Peyer's patch (tissue), 4 donors: Measurements from ENCODE around the gene DOCK2. TPM values are rescaled to one million over a fixed set of nuclear protein-coding genes. Genes with fewer than 3 reads are reported as not detected.
"Not testable (repeated sequence)": the region's sequence is repeated elsewhere in the genome, so short reads cannot be mapped to it uniquely, and the experiment has no call there.

Experiments used
- DNase-seq, 3 donors: peaks; one replicate each; pipeline ENCODE4 v3.0.0-alpha.2; 2017 to 2019
- H3K27ac ChIP-seq, 4 donors: fragments of 200-600 bp; sonication (generic); one replicate each; pipeline ENCODE4 v1.5.1; 2016 to 2019
- H3K27me3 ChIP-seq, 2 donors: fragments of 200-600 bp; sonication (generic); one replicate each; pipeline ENCODE4 v1.5.1; 2019
- H3K36me3 ChIP-seq, 3 donors: fragments of 200-600 bp; sonication (generic); one replicate each; pipeline ENCODE4 v1.5.1; 2016 to 2019
- H3K4me1 ChIP-seq, 4 donors: fragments of 200-600 bp; sonication (generic); one replicate each; pipeline ENCODE4 v1.5.1; 2016 to 2019
- H3K4me3 ChIP-seq, 4 donors: fragments of 200-600 bp; sonication (generic); 1 replicate in 3 of 4; 2 replicates in 1 of 4; pipeline ENCODE4 v1.5.1; 2016 to 2019; ENCODE audit warnings: mild to moderate bottlenecking in 1 of 4
- H3K9me3 ChIP-seq, 4 donors: fragments of 200-600 bp; sonication (generic); one replicate each; pipeline ENCODE4 v1.5.1; 2016 to 2019; ENCODE audit warnings: mild to moderate bottlenecking in 1 of 4
- POLR2A ChIP-seq, 2 donors: fragments of 450-650 bp; IDR thresholded peaks; one replicate each; pipeline ENCODE4 v1.5.1; 2017; ENCODE audit warnings: antibody characterized with exemption in 2 of 2, mild to moderate bottlenecking in 2 of 2, moderate library complexity in 2 of 2
- total RNA-seq, 4 donors: library from RNA; depleted of rRNA; stranded (reverse); fragments of >200 nt; gene quantifications; one replicate each; pipeline ENCODE4 v1.1.0, GENCODE V29; 2016
- TF ChIP-seq, protein P1 (sequence below), 6 experiments: fragments of 450-650 bp in 4 of 6; fragments of 200-600 bp in 2 of 6; sonication (generic) in 1 of 6; IDR thresholded peaks; one replicate each; pipeline ENCODE4 v1.5.1; 2017 to 2019; ENCODE audit warnings: antibody characterized with exemption in 6 of 6, mild to moderate bottlenecking in 3 of 6, moderate library complexity in 1 of 6

Gene DOCK2
- total RNA-seq, 4 donors from 2014 or later = 13.8 to 200 (median 17.8) TPM

DNA sequence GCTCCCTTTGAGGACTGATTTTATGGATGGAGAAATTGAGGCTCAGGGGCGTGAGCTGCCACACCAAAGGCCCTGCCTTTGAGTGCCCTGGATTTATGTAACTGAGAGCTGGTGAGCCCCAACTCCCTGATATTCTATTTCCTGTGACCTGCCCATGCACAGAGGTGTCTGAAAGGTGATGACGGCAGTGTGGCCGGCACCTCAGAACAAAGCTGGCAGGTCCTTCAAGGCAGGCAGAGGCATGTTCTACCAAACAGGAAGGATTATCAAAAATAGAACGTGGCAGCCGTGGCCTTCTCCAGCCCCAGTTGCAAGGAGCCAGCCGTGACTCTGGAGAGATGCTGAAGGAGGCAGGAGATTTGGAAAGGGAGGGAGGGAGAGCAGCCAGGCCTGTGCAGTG lies 307.0 kb downstream of the DOCK2 start:
- no peaks in the 10 kb centered on the region for H3K9me3 ChIP-seq

DNA sequence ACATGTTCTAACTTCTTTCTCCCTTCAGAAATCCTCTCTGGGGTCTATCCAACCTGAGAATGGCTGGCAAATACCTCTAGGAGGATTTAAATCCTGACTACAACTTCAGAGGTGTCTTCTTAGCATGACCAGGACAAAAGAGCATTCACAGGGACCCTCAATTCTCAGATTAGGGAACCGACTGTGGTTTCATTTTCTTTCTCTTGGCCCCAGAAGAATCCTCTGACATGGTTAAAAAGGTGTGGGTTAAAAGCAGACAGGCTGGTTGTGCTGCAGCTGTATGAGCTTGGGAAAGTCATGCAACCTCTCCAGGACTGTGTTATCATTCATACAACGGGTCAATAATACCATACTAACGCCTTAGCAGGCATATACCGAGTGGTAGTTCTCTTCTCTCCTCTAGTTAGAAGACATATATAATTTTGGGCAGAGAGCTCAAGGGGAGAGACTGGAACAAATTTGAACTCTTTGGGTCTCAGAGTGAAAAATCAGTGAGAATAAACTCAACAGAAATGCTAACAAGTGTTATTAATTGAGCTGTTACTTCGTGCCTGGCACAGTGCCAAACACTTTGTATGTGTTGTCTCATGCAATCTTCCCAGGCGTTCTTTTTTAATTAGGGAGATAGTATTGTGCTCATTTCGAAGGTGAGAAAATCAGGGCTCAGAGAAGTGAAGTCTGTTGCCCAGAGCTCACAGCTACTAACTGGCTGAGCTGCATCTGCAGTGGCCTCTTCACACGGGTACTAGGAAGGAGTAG lies 308.0 kb downstream of the DOCK2 start:
- Histone ChIP-seq H3K27ac (no peak overlapping the region), H3K27me3 (no peaks in the 10 kb centered on the region), H3K9me3 (no peaks in the 10 kb centered on the region), H3K4me3 (no peak overlapping the region), H3K4me1 (no peaks in the 10 kb centered on the region), H3K36me3 (no peaks in the 10 kb centered on the region)
- TF ChIP-seq, protein P1, sequence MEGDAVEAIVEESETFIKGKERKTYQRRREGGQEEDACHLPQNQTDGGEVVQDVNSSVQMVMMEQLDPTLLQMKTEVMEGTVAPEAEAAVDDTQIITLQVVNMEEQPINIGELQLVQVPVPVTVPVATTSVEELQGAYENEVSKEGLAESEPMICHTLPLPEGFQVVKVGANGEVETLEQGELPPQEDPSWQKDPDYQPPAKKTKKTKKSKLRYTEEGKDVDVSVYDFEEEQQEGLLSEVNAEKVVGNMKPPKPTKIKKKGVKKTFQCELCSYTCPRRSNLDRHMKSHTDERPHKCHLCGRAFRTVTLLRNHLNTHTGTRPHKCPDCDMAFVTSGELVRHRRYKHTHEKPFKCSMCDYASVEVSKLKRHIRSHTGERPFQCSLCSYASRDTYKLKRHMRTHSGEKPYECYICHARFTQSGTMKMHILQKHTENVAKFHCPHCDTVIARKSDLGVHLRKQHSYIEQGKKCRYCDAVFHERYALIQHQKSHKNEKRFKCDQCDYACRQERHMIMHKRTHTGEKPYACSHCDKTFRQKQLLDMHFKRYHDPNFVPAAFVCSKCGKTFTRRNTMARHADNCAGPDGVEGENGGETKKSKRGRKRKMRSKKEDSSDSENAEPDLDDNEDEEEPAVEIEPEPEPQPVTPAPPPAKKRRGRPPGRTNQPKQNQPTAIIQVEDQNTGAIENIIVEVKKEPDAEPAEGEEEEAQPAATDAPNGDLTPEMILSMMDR (IDR thresholded peaks at IDR 0.05) = no peak
- no peak for TF ChIP-seq POLR2A (IDR thresholded peaks at IDR 0.05)
- no peak for DNase-seq

More for the DNA sequence above, 307.0 kb downstream of the DOCK2 start:
- TF ChIP-seq POLR2A (IDR thresholded peaks at IDR 0.05) = no peak
- TF ChIP-seq, protein P1 (IDR thresholded peaks at IDR 0.05) = no peak
- Histone ChIP-seq H3K4me3 (no peak overlapping the region), H3K36me3 (no peaks in the 10 kb centered on the region), H3K27ac (no peak overlapping the region), H3K4me1 (no peaks in the 10 kb centered on the region), H3K27me3 (no peaks in the 10 kb centered on the region)
- no peak for DNase-seq

DNA sequence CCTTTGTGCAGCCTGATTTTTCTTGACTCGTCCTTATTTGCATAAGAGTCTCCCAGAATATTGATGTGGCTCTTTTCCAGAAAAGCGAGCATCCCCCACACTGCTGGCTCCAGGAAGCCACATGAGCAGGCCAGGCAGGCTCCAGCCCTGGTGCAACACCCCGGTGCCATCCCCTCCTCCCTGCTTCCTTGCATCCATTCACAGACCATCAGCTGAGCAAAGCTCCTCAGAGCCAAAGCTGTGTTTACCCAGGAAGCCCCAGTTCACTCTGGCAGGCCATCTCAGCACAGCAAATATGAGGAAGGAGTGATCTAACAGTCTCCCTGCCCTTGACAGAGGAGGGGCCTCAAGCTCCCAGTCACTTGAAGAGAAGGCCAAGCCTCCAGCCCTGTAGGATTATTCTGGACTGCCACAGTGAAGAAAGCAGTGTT lies 308.8 kb downstream of the DOCK2 start:
- no peaks in the 10 kb centered on the region for H3K27me3 ChIP-seq
- no peak for TF ChIP-seq POLR2A (IDR thresholded peaks at IDR 0.05)
- TF ChIP-seq, protein P1 (IDR thresholded peaks at IDR 0.05) = no peak
- H3K4me1 ChIP-seq = no peaks in the 10 kb centered on the region
- DNase-seq = no peak
- no peaks in the 10 kb centered on the region for H3K9me3 ChIP-seq
- no peak overlapping the region for H3K4me3 ChIP-seq
- H3K27ac ChIP-seq = no peak overlapping the region
- H3K36me3 ChIP-seq = no peaks in the 10 kb centered on the region

DNA sequence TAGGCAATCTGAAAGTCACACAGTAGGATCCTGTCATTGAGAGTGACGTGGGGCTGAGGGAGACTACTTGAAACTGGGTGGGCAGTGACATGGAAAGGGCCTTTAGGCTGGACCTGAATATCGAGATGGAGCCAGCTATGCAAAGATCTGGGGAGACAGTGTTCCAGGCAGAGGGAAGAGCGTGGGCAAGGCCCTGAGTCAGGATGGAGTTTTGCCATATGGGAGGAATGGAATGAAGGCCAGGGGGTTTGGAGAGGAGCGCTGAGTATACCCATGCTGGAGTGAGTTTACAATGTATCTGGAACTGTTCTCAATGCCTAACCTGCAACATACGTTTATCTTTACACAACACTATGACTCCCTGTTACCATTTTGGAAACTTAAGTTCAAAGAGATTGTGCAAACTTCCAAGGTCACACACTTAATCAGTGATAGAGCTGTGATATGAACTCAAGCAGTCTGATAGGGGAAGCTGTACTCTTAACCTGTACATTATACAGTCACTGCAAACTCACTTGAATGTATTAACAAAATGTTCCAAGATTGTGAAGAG lies 309.7 kb downstream of the DOCK2 start:
- Histone ChIP-seq H3K27me3 (no peaks in the 10 kb centered on the region), H3K27ac (no peak overlapping the region), H3K4me3 (no peak overlapping the region), H3K4me1 (no peaks in the 10 kb centered on the region), H3K36me3 (no peaks in the 10 kb centered on the region), H3K9me3 (no peaks in the 10 kb centered on the region)
- no peak for TF ChIP-seq POLR2A (IDR thresholded peaks at IDR 0.05)
- TF ChIP-seq, protein P1 (IDR thresholded peaks at IDR 0.05) = no peak
- DNase-seq = no peak

DNA sequence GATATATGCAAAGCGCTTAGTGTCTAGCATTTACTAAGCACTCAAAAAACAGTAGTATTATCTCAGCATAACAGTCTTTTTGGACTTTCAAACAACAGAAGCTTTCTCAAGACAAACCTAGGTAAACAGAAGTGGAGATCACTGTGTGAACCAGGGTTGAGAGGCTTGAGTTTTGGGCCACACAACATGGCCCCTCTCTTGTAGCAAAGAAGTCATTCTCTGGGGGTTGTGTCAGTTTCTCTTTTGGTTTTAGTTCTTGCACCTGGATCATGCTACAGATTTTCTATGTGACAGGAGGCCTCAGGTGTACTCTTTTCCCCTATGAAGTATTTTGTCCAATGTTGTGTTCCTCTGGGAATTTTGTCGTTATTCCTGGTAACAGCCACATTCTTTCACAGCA lies 313.3 kb downstream of the DOCK2 start:
- no peaks in the 10 kb centered on the region for H3K36me3 ChIP-seq
- H3K27ac ChIP-seq = no peak overlapping the region
- no peaks in the 10 kb centered on the region for H3K4me1 ChIP-seq
- DNase-seq = no peak
- H3K9me3 ChIP-seq = no peaks in the 10 kb centered on the region
- TF ChIP-seq, protein P1 (IDR thresholded peaks at IDR 0.05) = no peak
- no peak for TF ChIP-seq POLR2A (IDR thresholded peaks at IDR 0.05)
- H3K27me3 ChIP-seq = no peaks in the 10 kb centered on the region
- H3K4me3 ChIP-seq = no peak overlapping the region

DNA sequence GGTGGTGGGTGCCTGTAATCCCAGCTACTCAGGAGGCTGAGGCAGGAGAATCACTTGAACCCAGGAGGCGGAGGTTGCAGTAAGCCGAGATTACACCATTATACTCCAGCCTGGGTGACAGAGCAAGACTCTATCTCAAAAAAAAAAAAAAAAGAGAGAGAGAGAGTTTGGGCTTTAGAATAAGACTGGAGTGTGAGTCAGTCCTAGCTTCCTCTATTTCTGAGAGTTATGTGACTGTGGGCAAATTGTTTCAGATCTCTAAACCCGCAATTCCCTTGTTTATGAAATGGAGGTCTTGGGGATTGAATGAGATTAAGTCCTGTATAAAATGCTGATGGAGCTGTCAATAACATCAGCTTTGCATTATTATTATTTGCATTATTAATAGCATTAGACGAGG lies 316.1 kb downstream of the DOCK2 start:
- H3K36me3 ChIP-seq, H3K9me3 ChIP-seq, H3K4me3 ChIP-seq, H3K27ac ChIP-seq, DNase-seq, H3K4me1 ChIP-seq, H3K27me3 ChIP-seq: not testable (repeated sequence)
